GM20431 (cell line): ENCODE results near the gene GRM3.

Experiments used
- in situ Hi-C: fragments of 300-500 bp; cut with MseI, MboI; formaldehyde crosslinking; loops from one replicate; pipeline ENCODE4 v1.15.0; 2020; ENCODE audit warnings: low sequenced_read_pairs; ENCODE audit not compliant: unreplicated experiment

Gene GRM3

DNA sequence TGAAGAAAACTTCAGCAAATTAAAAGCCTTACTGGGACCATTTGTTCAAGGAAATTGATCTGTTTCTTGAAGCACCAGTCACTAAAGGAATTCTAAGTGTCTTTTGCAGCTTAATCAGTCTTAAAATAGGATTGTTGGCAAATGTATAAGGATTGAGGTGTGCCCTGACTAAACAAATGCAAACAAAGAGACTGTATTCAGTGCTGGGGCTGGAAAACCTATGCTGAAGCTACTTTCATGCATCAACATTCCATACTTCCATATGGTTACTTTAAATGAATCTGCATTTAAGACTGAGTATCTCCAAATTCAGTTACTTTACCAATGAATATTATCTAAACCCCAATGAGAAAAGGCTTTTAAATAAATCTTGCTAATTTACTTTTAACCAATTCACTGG, 232.4 kb downstream of the GRM3 start:
- in situ Hi-C loops: no loop called here

DNA sequence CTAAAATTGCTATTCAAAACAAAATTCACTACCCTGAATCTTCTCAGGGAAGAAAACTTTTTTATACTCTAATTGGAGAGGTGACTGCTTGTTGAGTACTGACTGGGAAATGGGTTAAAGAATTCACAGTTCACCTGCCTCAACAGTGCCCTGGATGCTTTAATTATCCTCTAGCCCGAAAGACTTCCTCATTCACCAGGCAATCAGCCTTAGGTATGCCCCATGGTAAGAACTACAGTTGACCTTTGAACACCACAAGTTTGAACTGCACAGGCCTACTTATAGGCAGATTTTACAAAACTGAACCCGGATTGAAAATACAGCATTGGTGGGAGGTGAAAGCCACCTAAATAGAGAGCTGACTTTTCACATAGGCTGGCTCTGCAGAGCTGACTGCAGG, 240.4 kb downstream of the GRM3 start:
- in situ Hi-C loops: no loop called here

DNA sequence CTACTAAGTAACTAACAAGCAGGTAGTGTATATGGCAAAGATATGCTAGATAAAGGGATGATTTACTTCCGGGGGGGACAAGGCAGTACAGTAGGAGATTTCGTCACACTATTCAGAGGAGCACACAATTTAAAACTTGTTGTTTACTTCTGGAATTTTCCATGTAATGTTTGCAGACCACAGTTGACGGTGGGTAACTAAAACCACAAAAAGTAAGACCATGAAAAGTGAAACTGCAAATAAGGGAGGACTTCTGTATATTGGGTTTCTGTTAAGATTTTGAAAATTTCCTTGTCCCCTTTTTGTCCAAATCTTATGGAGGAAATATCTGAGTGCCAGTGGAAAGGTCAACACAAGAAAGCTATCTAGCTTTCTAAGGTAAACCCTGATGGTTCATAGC, 245.8 kb downstream of the GRM3 start:
- in situ Hi-C loops: no loop called here

- in situ Hi-C loops: no loop called here
Measured at GRCh38 chr7:86898171-86898570, 254.5 kb downstream of the GRM3 start.

DNA sequence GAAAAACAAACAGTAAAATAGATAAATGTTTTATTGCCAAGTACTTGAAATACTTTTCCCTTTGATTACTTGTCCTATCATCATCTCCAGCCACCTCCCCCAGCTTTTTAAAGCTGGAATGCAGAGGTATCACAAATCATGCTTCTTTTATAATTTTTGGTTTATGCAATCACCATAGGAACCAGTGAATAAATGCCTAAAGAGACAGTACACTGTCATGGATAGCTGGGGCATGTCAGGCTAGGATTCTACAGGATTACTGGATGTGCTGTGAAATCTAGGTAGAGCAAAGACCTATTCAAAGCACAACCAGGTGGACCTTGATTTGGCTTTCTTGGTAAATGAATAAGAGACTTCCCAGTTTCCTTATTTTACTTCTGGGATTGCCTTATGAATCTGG, 257.2 kb downstream of the GRM3 start:
- in situ Hi-C loops: loop anchor here (25.0 kb wide), 1 partner anchor 336 kb away; no protein-coding TSS in a partner anchor

DNA sequence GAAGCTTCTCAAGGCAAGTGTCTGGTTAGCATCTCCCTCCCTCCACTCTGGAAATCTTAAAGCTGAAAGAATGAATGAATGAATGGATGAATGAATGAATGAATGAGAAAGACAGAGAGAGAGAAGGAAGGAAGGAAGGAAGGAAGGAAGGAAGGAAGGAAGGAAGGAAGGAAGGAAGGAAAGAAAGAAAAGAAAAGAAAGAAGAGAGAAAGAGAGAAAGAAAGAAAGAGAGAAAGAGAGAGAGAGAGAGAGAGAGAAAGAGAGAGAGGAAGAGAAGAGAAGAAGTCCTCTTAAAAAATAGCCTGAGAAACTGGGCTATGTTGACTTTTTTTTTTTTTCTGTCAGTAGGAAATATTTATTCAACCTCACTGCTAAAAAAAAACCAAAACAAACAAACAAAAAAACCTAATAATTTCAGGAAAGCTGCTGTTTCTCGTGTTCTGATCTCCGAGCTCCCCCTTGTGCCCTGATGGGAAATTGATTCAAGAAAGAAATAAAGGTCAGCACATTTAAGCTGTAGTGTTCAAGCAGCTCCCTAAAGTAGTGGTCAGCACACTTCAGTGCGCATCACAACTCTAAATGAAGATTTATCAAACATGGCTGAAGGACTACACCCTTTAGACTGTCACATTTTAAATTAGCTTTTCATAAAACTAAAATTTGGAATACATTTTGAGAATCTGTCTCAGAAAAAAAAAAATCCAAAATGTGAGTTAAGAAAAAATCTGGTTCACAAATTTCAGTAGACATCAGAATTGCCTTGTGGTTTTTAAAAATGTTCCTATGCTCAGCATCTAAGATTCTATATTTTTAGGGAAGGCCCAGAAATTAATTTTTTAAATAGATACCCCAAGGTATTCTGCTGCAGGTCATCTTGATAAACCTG, 261.5 kb downstream of the GRM3 start:
- in situ Hi-C loops: loop anchor here (25.0 kb wide), 1 partner anchor 332 kb away; no protein-coding TSS in a partner anchor

GRCh38 chr7:86908948-86909347, 265.2 kb downstream of the GRM3 start:
- in situ Hi-C loops: loop anchor here (25.0 kb wide), 1 partner anchor 328 kb away; no protein-coding TSS in a partner anchor

DNA sequence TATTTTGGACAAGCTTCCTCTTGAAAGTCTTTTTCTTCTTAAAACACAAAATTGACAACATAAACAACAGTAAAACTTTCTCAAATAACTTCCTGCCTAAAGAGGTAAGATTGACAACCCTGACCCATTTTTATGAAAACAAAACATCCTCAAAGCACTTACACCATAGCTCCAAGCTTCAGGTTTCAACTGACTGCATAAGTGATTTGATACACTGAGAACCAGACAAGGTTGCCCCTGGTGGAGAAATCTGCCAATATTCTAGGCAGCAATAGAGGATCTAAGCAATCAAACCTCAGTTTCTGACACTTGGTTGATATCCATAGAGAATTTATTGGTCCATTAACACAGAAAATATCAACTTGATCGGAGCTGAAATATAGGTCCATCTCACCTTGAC, 267.9 kb downstream of the GRM3 start:
- in situ Hi-C loops: loop anchor here (25.0 kb wide), 1 partner anchor 326 kb away; no protein-coding TSS in a partner anchor

- in situ Hi-C loops: loop anchor here (25.0 kb wide), 1 partner anchor 324 kb away; no protein-coding TSS in a partner anchor
Measured at GRCh38 chr7:86913709-86914108, 270.0 kb downstream of the GRM3 start.
